GM12878 (cell line): ENCODE data around the gene RHOG.

ENCODE experiments used
- CTCF ChIP-seq, 3 experiments: IDR thresholded peaks in 2 of 3; conservative IDR thresholded peaks in 1 of 3; 2 replicates each; pipeline ENCODE4 v1.5.1; 2011; ENCODE audit warnings: low read depth in 3 of 3, low read length in 3 of 3, mild to moderate bottlenecking in 3 of 3, control low read depth in 2 of 3, moderate library complexity in 2 of 3, inconsistent platforms in 1 of 3, mixed read lengths in 1 of 3; ENCODE audit not compliant: control insufficient read depth in 2 of 3, insufficient read depth in 1 of 3; ENCODE audit errors: extremely low read depth in 1 of 3
- HDGF ChIP-seq: fragments of 450-650 bp; IDR thresholded peaks from 2 replicates; pipeline ENCODE4 v1.6.1; 2016; ENCODE audit warnings: antibody characterized with exemption
- MTA2 ChIP-seq: fragments of 450-650 bp; IDR thresholded peaks from 2 replicates; pipeline ENCODE4 v1.6.1; 2016; ENCODE audit warnings: low read depth, mild to moderate bottlenecking, moderate library complexity
- POLR2A ChIP-seq: IDR thresholded peaks from 2 replicates; pipeline ENCODE4 v1.6.1; 2011; ENCODE audit warnings: low read depth, mild to moderate bottlenecking, low read length
- RB1 ChIP-seq: fragments of 450-650 bp; formaldehyde crosslinking; IDR thresholded peaks from 2 replicates; pipeline ENCODE4 v1.6.1; 2017; ENCODE audit warnings: mild to moderate bottlenecking, borderline replicate concordance
- SMC3 ChIP-seq: IDR thresholded peaks from 2 replicates; pipeline ENCODE4 v1.6.1; 2011; ENCODE audit warnings: low read length, improper control_type of control experiment, borderline replicate concordance
- ZNF592 ChIP-seq: fragments of 450-650 bp; IDR thresholded peaks from 2 replicates; pipeline ENCODE4 v1.6.1; 2017; ENCODE audit warnings: mild to moderate bottlenecking, moderate library complexity
- ZZZ3 ChIP-seq: IDR thresholded peaks from 2 replicates; pipeline ENCODE4 v1.6.1; 2011; ENCODE audit warnings: low read depth; ENCODE audit not compliant: control insufficient read depth, insufficient read length

GRCh38 chr11:3783611-3784010, 57.1 kb downstream of the RHOG start:
- TF ChIP-seq CTCF (IDR thresholded peaks at IDR 0.05 in 2 of 3, conservative IDR thresholded peaks at IDR 0.05 in 1 of 3; ENCODE audit: control insufficient read depth in 2 of 3, extremely low read depth in 1 of 3, insufficient read depth in 1 of 3, low read depth in 3 of 3, low read length in 3 of 3) (no peak), MTA2 (no peak), ZNF592 (no peak), RB1 (no peak), HDGF (no peak), POLR2A (no peak), ZZZ3 (no peak), SMC3 (no peak)
